ENCODE data around the gene IAH1. TPM values are rescaled to one million over a fixed set of nuclear protein-coding genes. Genes with fewer than 3 reads are reported as not detected.

IAH1 gene
- polyA plus RNA-seq, 1 donor (not counting 4 experiments of a cell fraction or from before 2014, with no cell fraction given) = 65.0 TPM

DNA sequence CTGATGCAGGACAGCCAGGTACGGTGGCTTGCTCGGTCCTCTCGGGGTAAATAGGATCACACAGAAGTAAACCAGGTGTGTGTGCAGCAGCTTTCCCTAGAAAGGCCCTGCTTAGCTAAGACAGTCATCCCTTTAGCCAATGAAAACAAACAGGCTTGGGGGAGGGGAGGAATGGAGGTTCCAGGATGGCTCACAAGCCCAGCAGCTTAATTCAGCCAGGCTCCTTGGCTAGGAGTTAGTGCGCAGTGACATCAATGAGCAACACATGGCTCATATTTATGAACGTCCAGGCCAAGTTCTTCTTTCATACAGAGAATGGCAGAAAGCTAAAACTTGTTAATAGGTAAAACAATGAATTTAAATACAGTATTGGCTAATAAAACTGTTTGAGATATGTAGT is 10.2 kb downstream of the IAH1 start:
- DNase-seq (ENCODE audit: low read depth, low spot score) = no peak
- Histone ChIP-seq H3K9ac (ENCODE audit: control insufficient read depth, extremely low read depth, insufficient read depth, low read length) (no peak overlapping the region), H3K27me3 (ENCODE audit: control insufficient read depth, extremely low read depth, insufficient read depth, low read length) (no peaks in the 10 kb centered on the region), H3K4me2 (ENCODE audit: control insufficient read depth, extremely low read depth, insufficient read depth, low read depth, low read length) (no peak overlapping the region), H2AFZ (ENCODE audit: control insufficient read depth, low read length) (no peak overlapping the region), H3K9me1 (ENCODE audit: control insufficient read depth, extremely low read depth, insufficient read depth, low read length) (no peaks in the 10 kb centered on the region), H3K79me2 (ENCODE audit: control insufficient read depth, insufficient read depth, low read length) (no peaks in the 10 kb centered on the region), H3K4me1 (ENCODE audit: control insufficient read depth, extremely low read depth, insufficient read depth, low read length) (no peaks in the 10 kb centered on the region), H3K9me3 (ENCODE audit: control insufficient read depth, low read depth, low read length) (no peaks in the 10 kb centered on the region), H4K20me1 (ENCODE audit: control insufficient read depth, extremely low read depth, insufficient read depth, low read length) (no peaks in the 10 kb centered on the region), H3K36me3 (ENCODE audit: control insufficient read depth in 2 of 2, extremely low read depth in 1 of 2, insufficient read depth in 2 of 2, low read length in 2 of 2) (peaks cover 27 to 50% of the 10 kb centered on the region in 2 experiments), H3K27ac (ENCODE audit: control insufficient read depth, insufficient read depth, low read length) (no peak overlapping the region), H3K4me3 (ENCODE audit: control insufficient read depth in 2 of 3, extremely low read depth in 1 of 3, insufficient read depth in 2 of 3, low read depth in 1 of 3, low read length in 3 of 3) (no peak overlapping the region)
- TF ChIP-seq EZH2 (IDR thresholded peaks at IDR 0.05; ENCODE audit: low read length) = no peak
- TF ChIP-seq, protein P1, sequence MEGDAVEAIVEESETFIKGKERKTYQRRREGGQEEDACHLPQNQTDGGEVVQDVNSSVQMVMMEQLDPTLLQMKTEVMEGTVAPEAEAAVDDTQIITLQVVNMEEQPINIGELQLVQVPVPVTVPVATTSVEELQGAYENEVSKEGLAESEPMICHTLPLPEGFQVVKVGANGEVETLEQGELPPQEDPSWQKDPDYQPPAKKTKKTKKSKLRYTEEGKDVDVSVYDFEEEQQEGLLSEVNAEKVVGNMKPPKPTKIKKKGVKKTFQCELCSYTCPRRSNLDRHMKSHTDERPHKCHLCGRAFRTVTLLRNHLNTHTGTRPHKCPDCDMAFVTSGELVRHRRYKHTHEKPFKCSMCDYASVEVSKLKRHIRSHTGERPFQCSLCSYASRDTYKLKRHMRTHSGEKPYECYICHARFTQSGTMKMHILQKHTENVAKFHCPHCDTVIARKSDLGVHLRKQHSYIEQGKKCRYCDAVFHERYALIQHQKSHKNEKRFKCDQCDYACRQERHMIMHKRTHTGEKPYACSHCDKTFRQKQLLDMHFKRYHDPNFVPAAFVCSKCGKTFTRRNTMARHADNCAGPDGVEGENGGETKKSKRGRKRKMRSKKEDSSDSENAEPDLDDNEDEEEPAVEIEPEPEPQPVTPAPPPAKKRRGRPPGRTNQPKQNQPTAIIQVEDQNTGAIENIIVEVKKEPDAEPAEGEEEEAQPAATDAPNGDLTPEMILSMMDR (optimal IDR thresholded peaks at IDR 0.05 in 1 of 3, IDR thresholded peaks at IDR 0.05 in 1 of 3, conservative IDR thresholded peaks at IDR 0.05 in 1 of 3; ENCODE audit: extremely low read depth in 1 of 3, insufficient read depth in 2 of 3, low read length in 3 of 3) = no peak
- dilution Hi-C loops (cut with MboI; ENCODE audit: extremely low pct_ligation_motif_present, low sequenced_read_pairs) = no loop called here
- FAIRE-seq = no peak

DNA sequence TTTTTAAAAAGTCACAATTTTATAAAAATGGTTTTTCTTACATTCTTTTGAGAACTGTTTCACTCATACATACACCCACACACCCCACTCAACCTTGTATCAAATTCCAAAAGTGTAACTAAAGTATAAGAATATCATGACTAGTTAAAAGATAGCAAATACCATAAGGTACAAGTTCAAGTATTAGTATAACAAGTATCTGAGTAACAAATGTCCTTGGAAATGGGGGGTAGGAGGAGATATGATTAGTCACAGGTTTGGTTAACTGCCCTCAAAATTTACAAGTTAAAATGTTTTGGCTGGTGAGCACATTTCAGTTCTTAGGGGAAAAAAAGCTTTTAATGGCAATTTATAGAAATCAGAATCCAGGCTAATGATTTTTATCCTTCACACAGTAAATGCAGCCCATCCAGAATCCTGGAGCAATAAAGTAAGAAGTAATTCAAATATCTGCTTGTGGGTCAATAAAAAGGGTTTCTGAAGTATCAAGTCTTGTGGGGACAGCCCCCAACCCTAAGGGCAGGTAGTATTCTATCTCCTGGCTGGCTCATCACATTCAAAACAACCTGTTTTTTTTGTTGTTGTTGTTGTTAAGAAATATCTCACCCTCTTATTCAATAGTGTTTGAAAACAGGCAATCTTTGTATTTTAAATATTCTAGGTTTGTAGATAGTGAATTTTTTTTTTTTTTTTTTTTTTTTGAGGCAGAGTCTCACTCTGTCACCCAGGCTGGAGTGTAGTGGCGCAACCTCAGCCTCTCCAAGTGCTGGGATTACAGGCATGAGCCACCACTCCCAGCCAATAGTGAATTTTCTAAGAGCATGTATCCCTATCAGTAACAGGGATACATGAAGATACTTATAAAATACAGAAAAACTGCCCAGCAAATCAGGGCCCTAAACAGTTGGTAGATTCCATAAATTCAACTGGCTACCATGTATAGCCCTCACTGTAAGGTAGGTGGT is 14.5 kb downstream of the IAH1 start:
- no peak overlapping the region for H3K9ac ChIP-seq (ENCODE audit: control insufficient read depth, extremely low read depth, insufficient read depth, low read length)
- no peaks in the 10 kb centered on the region for H4K20me1 ChIP-seq (ENCODE audit: control insufficient read depth, extremely low read depth, insufficient read depth, low read length)
- FAIRE-seq (no peak), DNase-seq (ENCODE audit: low read depth, low spot score) (no peak)
- dilution Hi-C loops (cut with MboI; ENCODE audit: extremely low pct_ligation_motif_present, low sequenced_read_pairs) = no loop called here
- H3K4me1 ChIP-seq (ENCODE audit: control insufficient read depth, extremely low read depth, insufficient read depth, low read length) = no peaks in the 10 kb centered on the region
- TF ChIP-seq EZH2 (IDR thresholded peaks at IDR 0.05; ENCODE audit: low read length) = no peak
- TF ChIP-seq, protein P1 (optimal IDR thresholded peaks at IDR 0.05 in 1 of 3, IDR thresholded peaks at IDR 0.05 in 1 of 3, conservative IDR thresholded peaks at IDR 0.05 in 1 of 3; ENCODE audit: extremely low read depth in 1 of 3, insufficient read depth in 2 of 3, low read length in 3 of 3) = no peak
- no peaks in the 10 kb centered on the region for H3K27me3 ChIP-seq (ENCODE audit: control insufficient read depth, extremely low read depth, insufficient read depth, low read length)
- H3K4me2 ChIP-seq (ENCODE audit: control insufficient read depth, extremely low read depth, insufficient read depth, low read depth, low read length) = no peak overlapping the region
- no peak overlapping the region for H2AFZ ChIP-seq (ENCODE audit: control insufficient read depth, low read length)
- no peaks in the 10 kb centered on the region for H3K9me1 ChIP-seq (ENCODE audit: control insufficient read depth, extremely low read depth, insufficient read depth, low read length)
- no peaks in the 10 kb centered on the region for H3K9me3 ChIP-seq (ENCODE audit: control insufficient read depth, low read depth, low read length)
- no peak overlapping the region for H3K27ac ChIP-seq (ENCODE audit: control insufficient read depth, insufficient read depth, low read length)
- H3K79me2 ChIP-seq (ENCODE audit: control insufficient read depth, insufficient read depth, low read length) = no peaks in the 10 kb centered on the region
- peaks cover 37 to 61% of the 10 kb centered on the region in 2 experiments for H3K36me3 ChIP-seq (ENCODE audit: control insufficient read depth in 2 of 2, extremely low read depth in 1 of 2, insufficient read depth in 2 of 2, low read length in 2 of 2)
- no peak overlapping the region for H3K4me3 ChIP-seq (ENCODE audit: control insufficient read depth in 2 of 3, extremely low read depth in 1 of 3, insufficient read depth in 2 of 3, low read depth in 1 of 3, low read length in 3 of 3)
